HepG2 (cell line): ENCODE data around the gene P4HB. TPM values are rescaled to one million over a fixed set of nuclear protein-coding genes. Genes with fewer than 3 reads are reported as not detected.

ENCODE experiments used
- ASH2L ChIP-seq: fragments of 300-600, 200-600 bp; sonication (generic); IDR thresholded peaks from 2 replicates; pipeline ENCODE4 v1.7.0; 2017; ENCODE audit warnings: low read depth, mild to moderate bottlenecking, moderate library complexity, mixed read lengths, low read length; ENCODE audit not compliant: insufficient read length
- ATF7-NPFF ChIP-seq: sonication (generic); formaldehyde crosslinking; IDR thresholded peaks from 2 replicates; pipeline ENCODE4 v1.8.1; 2023; ENCODE audit warnings: mild to moderate bottlenecking, low read depth, missing genetic modification reagents, moderate library complexity
- EEA1 ChIP-seq: sonication (generic); formaldehyde crosslinking; IDR thresholded peaks from 2 replicates; pipeline ENCODE4 v1.5.1; 2020; ENCODE audit warnings: mild to moderate bottlenecking, missing genetic modification reagents, borderline replicate concordance
- KDM3A ChIP-seq: IDR thresholded peaks from 2 replicates; pipeline ENCODE4 v1.6.1; 2018; ENCODE audit warnings: low read depth, missing compliant biosample characterization
- MATR3 ChIP-seq: sonication (generic); formaldehyde crosslinking; IDR thresholded peaks from 2 replicates; pipeline ENCODE4 v1.4.0; 2020; ENCODE audit warnings: missing genetic modification reagents
- MTF2 ChIP-seq: sonication (generic); formaldehyde crosslinking; IDR thresholded peaks from 2 replicates; pipeline ENCODE4 v1.5.0; 2020; ENCODE audit warnings: missing genetic modification reagents, borderline replicate concordance
- POLR2A ChIP-seq, 2 experiments: IDR thresholded peaks; 2 replicates each; pipeline ENCODE4 v1.6.1; 2011; ENCODE audit warnings: low read depth in 2 of 2, low read length in 2 of 2, mild to moderate bottlenecking in 1 of 2, moderate library complexity in 1 of 2; ENCODE audit not compliant: insufficient read depth in 1 of 2
- POLR2AphosphoS5 ChIP-seq: IDR thresholded peaks from 2 replicates; pipeline ENCODE4 v1.6.1; 2012; ENCODE audit warnings: low read depth, low read length
- POLR2G ChIP-seq: fragments of 200-400 bp; formaldehyde crosslinking; IDR thresholded peaks from 2 replicates; pipeline ENCODE4 v1.6.1; 2018; ENCODE audit warnings: mild to moderate bottlenecking, low read depth, low read length, moderate library complexity
- PTBP1 ChIP-seq: fragments of 200-400 bp; formaldehyde crosslinking; IDR thresholded peaks from 2 replicates; pipeline ENCODE4 v1.6.1; 2018; ENCODE audit warnings: low read length, low read depth; ENCODE audit not compliant: poor library complexity, severe bottlenecking
- RBFOX2 ChIP-seq: fragments of 200-400 bp; formaldehyde crosslinking; IDR thresholded peaks from 2 replicates; pipeline ENCODE4 v1.6.1; 2017; ENCODE audit warnings: low read depth, mild to moderate bottlenecking, low read length
- RBM22 ChIP-seq: fragments of 200-400 bp; formaldehyde crosslinking; optimal IDR thresholded peaks from 2 replicates; pipeline ENCODE3; 2017; ENCODE audit warnings: mild to moderate bottlenecking, low read length, moderate library complexity
- RFX3 ChIP-seq: IDR thresholded peaks from 2 replicates; pipeline ENCODE4 v1.6.1; 2016; ENCODE audit warnings: missing biosample characterization, missing genetic modification reagents
- SKI ChIP-seq: fragments of 450-650 bp; IDR thresholded peaks from one replicate; pipeline ENCODE4 v1.6.1; 2018; ENCODE audit warnings: mild to moderate bottlenecking; ENCODE audit not compliant: partially characterized antibody
- SP2 ChIP-seq: sonication (generic); formaldehyde crosslinking; IDR thresholded peaks from 2 replicates; pipeline ENCODE4 v1.5.1; 2020; ENCODE audit warnings: mild to moderate bottlenecking, missing genetic modification reagents
- SRSF1 ChIP-seq: fragments of 200-400 bp; formaldehyde crosslinking; optimal IDR thresholded peaks from 2 replicates; pipeline ENCODE3; 2017; ENCODE audit warnings: mild to moderate bottlenecking, low read depth, low read length, moderate library complexity
- SRY ChIP-seq: sonication (generic); formaldehyde crosslinking; IDR thresholded peaks from 2 replicates; pipeline ENCODE4 v1.8.0; 2022; ENCODE audit warnings: mild to moderate bottlenecking, missing genetic modification reagents
- TAF15 ChIP-seq: fragments of 200-400 bp; formaldehyde crosslinking; IDR thresholded peaks from one replicate; pipeline ENCODE4 v1.6.1; 2018; ENCODE audit warnings: mild to moderate bottlenecking, low read depth, low read length; ENCODE audit not compliant: poor library complexity, severe bottlenecking
- TRIM24 ChIP-seq: sonication (generic); formaldehyde crosslinking; IDR thresholded peaks from 2 replicates; pipeline ENCODE4 v1.8.0; 2022; ENCODE audit warnings: mild to moderate bottlenecking, missing genetic modification reagents
- ZMAT3 ChIP-seq: sonication (generic); formaldehyde crosslinking; conservative IDR thresholded peaks from 2 replicates; pipeline ENCODE4 v1.7.0; 2021; ENCODE audit warnings: missing genetic modification reagents
- polyA plus RNA-seq, 8 experiments: library from polyadenylated mRNA; depleted of rRNA in 3 of 8; stranded (reverse) in 7 of 8; unstranded in 1 of 8; fragments of >200 nt; fragmentation: Illumina TruSeq in 4 of 8; extraction: Trizol in 4 of 8; gene quantifications; 2 replicates each; pipeline versions ENCODE4 v1.2.1 to v1.2.3, GENCODE V29; 2011 to 2016; ENCODE audit warnings: low read depth in 4 of 8, missing spikeins in 1 of 8, mixed read lengths in 1 of 8; ENCODE audit not compliant: insufficient read depth in 1 of 8
- total RNA-seq, 5 experiments: library from RNA; depleted of rRNA; stranded (reverse); fragments of >200 nt; fragmentation: Illumina TruSeq; extraction: Trizol; gene quantifications; 2 replicates each; pipeline ENCODE4 v1.2.3, GENCODE V29; 2016; ENCODE audit warnings: low read depth in 1 of 5
- TF ChIP-seq, protein P1 (sequence below): sonication (generic); formaldehyde crosslinking; IDR thresholded peaks from 2 replicates; pipeline ENCODE4 v1.9.0; 2022; ENCODE audit warnings: low read depth, missing genetic modification reagents
- TF ChIP-seq, protein P2 (sequence below): sonication (generic); formaldehyde crosslinking; IDR thresholded peaks from 2 replicates; pipeline ENCODE4 v1.9.0; 2021; ENCODE audit warnings: missing genetic modification reagents, borderline replicate concordance
- TF ChIP-seq, protein P3 (sequence below): sonication (generic); formaldehyde crosslinking; IDR thresholded peaks from 2 replicates; pipeline ENCODE4 v1.5.0; 2020; ENCODE audit warnings: mild to moderate bottlenecking, missing genetic modification reagents
- TF ChIP-seq, protein P4 (sequence below): sonication (generic); formaldehyde crosslinking; IDR thresholded peaks from 2 replicates; pipeline ENCODE4 v1.4.0; 2020; ENCODE audit warnings: missing genetic modification reagents

Gene P4HB
- total and polyA plus RNA-seq, 2 of the 13 experiments (the other 11 are each of a cell fraction or from before 2014, with no cell fraction given): 185 to 782 TPM

DNA sequence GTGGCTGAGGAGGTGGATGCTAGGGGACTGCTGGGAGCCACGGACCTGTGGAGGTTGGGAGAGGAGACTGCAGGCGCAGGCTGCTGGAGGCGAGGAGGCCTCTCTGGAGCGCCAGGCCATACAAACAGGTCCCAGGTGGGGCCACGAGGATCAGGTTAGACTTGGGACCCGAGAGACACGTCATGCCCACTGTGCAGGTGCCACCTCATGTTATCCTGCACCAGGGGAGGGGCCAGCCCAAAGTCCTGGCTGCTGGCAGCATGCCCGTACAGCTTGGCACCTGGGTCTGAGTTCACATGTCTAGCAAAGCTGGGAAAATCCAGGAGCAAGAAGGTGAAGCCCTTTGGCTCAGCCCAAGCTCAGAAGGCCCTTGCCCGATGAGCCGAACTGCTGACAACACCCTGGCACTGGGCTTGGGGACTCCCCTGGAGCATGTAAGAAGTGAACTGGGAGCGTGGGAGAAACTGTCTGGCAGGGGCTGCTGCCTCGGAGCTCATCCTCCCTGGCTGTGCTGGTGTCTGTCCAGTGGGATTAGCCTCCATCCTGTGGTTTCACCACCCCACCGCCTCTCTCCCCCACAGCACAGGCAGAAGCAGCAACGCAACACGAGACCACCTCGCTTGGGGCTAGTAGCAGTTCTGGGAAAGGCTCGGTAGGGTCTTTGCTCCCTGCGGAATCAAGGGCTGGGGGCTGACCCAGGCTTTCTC, 5.6 kb upstream of the P4HB start (continued):
- TF ChIP-seq, protein P1, sequence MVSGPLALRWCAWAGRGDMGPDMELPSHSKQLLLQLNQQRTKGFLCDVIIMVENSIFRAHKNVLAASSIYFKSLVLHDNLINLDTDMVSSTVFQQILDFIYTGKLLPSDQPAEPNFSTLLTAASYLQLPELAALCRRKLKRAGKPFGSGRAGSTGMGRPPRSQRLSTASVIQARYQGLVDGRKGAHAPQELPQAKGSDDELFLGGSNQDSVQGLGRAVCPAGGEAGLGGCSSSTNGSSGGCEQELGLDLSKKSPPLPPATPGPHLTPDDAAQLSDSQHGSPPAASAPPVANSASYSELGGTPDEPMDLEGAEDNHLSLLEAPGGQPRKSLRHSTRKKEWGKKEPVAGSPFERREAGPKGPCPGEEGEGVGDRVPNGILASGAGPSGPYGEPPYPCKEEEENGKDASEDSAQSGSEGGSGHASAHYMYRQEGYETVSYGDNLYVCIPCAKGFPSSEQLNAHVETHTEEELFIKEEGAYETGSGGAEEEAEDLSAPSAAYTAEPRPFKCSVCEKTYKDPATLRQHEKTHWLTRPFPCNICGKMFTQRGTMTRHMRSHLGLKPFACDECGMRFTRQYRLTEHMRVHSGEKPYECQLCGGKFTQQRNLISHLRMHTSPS (CRISPR knock-in tag): peak; percentile 99
- TF ChIP-seq ZMAT3 (CRISPR knock-in tag) (no peak), ASH2L (peak; percentile 26), PTBP1 (peak; percentile 44), SKI (peak; percentile 32), MTF2 (CRISPR knock-in tag) (no peak), RFX3 (CRISPR knock-in tag) (no peak), POLR2AphosphoS5 (no peak), SRSF1 (peak; percentile 48), EEA1 (CRISPR knock-in tag) (no peak), ATF7-NPFF (peak; percentile 39; the same call in 1 of the 2 replicates), POLR2A (IDR thresholded peaks at IDR 0.05; ENCODE audit: insufficient read depth in 1 of 2, low read depth in 2 of 2, low read length in 2 of 2) (peak in 1 of 2 experiments; percentile 64; a peak in 2 of 4 replicates), SRY (0 out of 2 replicates have a peak, but pooled peaks have one; percentile 29), TRIM24 (CRISPR knock-in tag) (no peak), MATR3 (CRISPR knock-in tag) (no peak), POLR2G (peak; percentile 16), SP2 (CRISPR knock-in tag) (no peak), RBFOX2 (peak; percentile 62), RBM22 (peak; percentile 8), KDM3A (CRISPR knock-in tag) (0 out of 2 replicates have a peak, but pooled peaks have one; percentile 36), TAF15 (peak; percentile 32)
- TF ChIP-seq, protein P2, sequence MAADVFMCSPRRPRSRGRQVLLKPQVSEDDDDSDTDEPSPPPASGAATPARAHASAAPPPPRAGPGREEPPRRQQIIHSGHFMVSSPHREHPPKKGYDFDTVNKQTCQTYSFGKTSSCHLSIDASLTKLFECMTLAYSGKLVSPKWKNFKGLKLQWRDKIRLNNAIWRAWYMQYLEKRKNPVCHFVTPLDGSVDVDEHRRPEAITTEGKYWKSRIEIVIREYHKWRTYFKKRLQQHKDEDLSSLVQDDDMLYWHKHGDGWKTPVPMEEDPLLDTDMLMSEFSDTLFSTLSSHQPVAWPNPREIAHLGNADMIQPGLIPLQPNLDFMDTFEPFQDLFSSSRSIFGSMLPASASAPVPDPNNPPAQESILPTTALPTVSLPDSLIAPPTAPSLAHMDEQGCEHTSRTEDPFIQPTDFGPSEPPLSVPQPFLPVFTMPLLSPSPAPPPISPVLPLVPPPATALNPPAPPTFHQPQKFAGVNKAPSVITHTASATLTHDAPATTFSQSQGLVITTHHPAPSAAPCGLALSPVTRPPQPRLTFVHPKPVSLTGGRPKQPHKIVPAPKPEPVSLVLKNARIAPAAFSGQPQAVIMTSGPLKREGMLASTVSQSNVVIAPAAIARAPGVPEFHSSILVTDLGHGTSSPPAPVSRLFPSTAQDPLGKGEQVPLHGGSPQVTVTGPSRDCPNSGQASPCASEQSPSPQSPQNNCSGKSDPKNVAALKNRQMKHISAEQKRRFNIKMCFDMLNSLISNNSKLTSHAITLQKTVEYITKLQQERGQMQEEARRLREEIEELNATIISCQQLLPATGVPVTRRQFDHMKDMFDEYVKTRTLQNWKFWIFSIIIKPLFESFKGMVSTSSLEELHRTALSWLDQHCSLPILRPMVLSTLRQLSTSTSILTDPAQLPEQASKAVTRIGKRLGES (CRISPR knock-in tag): no peak
- TF ChIP-seq, protein P3, sequence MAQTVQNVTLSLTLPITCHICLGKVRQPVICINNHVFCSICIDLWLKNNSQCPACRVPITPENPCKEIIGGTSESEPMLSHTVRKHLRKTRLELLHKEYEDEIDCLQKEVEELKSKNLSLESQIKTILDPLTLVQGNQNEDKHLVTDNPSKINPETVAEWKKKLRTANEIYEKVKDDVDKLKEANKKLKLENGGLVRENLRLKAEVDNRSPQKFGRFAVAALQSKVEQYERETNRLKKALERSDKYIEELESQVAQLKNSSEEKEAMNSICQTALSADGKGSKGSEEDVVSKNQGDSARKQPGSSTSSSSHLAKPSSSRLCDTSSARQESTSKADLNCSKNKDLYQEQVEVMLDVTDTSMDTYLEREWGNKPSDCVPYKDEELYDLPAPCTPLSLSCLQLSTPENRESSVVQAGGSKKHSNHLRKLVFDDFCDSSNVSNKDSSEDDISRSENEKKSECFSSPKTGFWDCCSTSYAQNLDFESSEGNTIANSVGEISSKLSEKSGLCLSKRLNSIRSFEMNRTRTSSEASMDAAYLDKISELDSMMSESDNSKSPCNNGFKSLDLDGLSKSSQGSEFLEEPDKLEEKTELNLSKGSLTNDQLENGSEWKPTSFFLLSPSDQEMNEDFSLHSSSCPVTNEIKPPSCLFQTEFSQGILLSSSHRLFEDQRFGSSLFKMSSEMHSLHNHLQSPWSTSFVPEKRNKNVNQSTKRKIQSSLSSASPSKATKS: no peak
- TF ChIP-seq, protein P4, sequence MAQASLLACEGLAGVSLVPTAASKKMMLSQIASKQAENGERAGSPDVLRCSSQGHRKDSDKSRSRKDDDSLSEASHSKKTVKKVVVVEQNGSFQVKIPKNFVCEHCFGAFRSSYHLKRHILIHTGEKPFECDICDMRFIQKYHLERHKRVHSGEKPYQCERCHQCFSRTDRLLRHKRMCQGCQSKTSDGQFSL: no peak
